ENCODE results near the gene PRMT2.

DNA sequence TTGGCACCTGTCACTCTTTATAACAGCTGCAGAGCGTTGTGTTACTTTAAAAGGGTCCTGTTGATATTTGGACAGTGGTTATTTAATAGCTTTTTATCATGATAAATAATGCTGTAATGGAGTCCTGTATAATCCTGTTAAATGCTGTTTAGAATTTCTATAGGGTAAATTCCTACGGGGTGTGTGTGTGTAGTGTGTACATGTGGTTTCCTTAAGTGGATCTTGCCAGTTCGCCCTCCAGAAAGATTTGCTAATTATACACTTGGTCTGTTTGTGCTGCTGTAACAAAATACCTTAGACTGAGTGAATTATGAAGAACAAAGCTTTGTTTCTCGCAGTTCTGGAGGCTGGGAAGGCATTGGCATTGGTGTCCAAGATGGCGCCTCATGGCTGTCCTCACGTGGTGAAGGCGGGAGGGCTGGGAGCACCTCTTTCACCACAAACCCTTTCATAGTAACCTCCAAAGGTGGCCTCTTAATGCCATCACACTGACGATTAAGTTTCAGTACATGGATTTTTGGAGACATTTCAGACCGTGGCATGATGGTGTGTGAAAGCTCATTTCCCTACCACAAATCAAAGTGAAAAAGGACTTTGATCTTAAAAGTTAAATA lies 11.2 kb downstream of the PRMT2 start:
- no peak for TF ChIP-seq POLR2AphosphoS5 (IDR thresholded peaks at IDR 0.05)
- TF ChIP-seq, protein P1, sequence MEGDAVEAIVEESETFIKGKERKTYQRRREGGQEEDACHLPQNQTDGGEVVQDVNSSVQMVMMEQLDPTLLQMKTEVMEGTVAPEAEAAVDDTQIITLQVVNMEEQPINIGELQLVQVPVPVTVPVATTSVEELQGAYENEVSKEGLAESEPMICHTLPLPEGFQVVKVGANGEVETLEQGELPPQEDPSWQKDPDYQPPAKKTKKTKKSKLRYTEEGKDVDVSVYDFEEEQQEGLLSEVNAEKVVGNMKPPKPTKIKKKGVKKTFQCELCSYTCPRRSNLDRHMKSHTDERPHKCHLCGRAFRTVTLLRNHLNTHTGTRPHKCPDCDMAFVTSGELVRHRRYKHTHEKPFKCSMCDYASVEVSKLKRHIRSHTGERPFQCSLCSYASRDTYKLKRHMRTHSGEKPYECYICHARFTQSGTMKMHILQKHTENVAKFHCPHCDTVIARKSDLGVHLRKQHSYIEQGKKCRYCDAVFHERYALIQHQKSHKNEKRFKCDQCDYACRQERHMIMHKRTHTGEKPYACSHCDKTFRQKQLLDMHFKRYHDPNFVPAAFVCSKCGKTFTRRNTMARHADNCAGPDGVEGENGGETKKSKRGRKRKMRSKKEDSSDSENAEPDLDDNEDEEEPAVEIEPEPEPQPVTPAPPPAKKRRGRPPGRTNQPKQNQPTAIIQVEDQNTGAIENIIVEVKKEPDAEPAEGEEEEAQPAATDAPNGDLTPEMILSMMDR (IDR thresholded peaks at IDR 0.05): no peak
